Stimulated activated CD8-positive, alpha-beta memory T cell treated with anti-CD3 and anti-CD28 coated beads, Interleukin-7, amount 100 ng/mL, for 24 hours (primary cell): ENCODE measurements around the gene APOLD1.
"Not testable (repeated sequence)": the region's sequence is repeated elsewhere in the genome, so short reads cannot be mapped to it uniquely, and the experiment has no call there.

ENCODE experiments used
- DNase-seq: peaks from one replicate; pipeline ENCODE4 v3.0.0-alpha.2; 2020; ENCODE audit warnings: low read depth

APOLD1 gene

DNA sequence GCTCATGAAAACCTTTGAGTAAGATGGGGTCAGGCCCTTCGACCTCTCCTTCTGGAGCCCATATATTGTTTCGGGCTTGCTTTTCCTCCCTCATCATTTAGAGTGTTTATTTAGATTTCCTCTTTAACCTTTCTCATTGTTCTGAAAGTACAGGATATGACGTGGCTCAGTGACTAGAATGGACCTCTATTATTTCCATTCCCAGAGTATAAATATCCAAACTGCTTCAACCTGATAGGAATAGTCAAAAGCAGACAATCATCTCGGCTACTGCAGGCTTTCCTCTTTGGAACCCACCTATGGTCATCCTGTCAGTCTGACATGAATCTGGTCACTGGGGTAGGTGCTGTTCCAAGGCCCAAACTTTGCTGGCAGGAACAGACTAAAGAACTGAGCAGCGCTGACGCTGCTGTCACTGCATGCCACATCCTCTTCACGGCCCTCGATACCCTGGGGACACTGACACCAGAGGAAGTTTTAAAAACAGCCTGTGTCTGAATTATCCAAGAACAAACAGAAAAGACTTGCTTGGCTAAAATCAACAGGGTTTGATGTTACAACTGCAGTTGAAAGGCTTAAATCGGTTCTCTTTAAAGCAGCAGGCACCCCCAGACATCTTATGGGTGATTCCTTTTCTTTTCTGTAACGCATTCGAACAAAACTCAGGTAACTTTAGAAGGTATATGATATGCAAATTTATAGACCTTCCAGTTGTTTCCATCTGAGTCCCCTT, 22.7 kb downstream of the APOLD1 start:
- DNase-seq = no peak

DNA sequence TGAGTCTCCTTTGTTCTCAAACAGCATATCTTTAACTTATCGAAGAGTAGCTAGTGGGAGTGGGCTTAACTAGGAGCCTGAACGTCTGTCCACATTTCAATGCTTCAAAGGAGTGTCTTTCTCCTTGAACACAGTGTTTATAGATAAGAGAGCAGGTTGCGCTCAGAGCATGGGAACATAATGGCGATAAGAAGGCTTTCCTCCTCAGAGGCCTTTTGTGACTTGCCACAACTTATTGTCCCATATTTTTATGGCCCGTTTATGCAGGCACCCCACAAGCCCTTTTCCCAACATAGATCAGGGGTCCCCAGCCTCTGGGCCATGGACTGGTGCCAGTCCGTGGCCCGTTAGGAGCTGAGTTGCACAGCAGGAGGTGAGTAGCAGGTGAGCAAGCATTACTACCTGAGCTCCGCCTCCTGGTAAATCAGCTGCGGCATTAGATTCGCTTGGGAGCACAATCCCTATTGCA, 25.1 kb downstream of the APOLD1 start:
- no peak for DNase-seq

DNA sequence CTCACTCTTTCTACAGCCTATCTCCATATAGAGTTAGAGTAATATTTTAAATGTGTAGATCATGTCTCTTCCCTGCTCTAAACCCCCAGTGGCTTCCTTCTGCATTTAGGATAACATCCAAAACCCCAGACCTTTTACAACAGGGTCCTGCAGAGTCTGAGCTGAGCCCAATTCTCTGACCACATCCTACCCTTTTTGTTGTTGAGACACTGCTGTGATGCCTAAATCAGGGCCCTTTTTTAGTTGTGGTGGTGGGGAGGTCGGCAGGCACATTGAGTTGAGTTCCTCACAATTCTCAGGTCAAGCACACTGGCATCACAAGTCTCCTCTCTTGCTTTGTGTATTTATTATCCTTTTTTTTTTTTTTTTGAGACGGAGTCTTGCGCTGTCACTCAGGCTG, 25.9 kb downstream of the APOLD1 start:
- no peak for DNase-seq

DNA sequence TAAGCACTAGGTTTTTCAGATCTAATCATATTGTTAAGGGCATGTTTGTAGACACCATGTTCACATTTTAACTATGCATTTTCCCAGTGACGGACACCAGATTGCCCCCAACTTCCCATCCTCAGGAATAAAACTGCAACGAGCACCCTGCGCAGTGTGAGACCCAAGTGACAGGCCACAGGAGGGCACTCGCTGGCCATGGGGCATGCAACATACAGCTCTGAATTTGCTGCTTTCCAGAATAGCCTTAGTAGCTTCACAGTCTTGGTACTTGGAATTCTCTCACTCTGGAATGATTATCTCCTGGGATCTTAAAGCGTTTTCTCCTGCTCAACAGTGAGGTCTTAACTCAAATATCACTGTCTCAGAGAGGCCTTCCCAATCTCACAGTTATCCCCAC, 26.7 kb downstream of the APOLD1 start:
- DNase-seq = no peak

DNA sequence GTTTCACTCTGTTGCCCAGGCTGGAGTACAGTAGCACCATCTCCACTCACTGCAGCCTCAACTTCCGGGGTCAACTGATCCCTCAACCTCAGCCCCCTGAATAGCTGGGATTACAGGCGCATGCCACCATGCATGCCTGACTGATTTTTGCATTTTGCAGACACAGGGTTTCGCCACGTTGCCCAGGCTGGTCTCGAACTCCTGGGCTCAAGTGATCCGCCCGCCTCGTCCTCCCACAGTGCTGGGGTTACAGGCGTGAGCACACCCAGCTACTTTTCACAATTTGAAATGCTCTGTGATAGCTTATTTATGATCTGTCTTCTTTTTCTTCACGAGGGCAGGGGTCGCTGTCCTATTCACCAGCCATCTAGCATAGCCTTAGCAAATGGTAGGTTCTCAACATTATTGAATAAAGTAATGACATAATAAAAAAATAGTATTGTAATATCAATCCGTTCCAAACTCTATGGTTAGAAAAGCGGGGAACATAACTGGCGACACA, 27.2 kb downstream of the APOLD1 start:
- no peak for DNase-seq

DNA sequence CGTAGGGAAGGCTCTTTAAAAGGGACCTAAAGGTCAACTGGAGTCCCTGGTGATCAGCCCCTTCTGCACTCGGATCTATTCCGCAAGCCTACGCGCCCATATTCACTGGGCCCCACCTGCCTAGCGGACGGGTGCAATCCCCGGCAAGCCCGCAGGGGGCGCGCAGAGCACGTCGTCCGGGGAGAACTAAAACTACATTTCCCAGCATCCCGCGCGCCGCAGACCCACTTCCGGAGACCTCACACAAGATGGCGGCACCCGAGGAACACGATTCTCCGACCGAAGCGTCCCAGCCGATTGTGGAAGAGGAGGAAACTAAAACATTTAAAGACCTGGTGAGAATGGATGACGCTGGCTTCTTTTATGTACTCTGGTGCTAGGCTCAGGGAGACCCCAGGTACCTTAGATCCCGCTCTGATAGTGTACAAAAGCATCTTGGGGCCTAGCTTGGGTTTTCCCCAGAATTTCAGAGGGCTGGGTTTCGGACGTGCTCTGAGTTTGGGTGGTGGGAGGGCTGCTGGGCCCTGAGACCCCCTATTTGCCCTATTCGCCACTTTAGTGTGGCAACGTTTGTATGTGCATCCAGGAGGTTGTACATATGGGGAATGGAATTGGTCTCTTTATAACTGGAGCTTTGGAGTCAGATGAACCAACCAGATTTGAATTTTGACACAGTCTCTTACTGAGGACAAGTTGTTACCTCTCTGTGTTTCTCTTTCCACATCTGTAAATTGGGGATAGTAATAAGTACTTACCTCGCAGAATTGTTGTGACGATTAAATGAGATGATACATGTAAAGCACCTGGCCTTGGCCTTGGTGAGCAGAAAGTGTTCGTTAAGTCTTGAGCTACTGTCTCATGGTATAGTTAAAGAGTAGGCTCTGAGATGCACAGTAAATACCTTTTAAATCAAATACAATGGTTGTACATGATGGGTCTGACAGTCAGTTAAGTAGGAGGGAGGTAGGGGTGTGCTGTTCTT, 28.0 kb downstream of the APOLD1 start, which contains the start of gene DDX47:
DDX47 (plus strand) TSS at position 227 of the 982 bp plus-strand sequence; CDS start at position 249, 22 bp downstream.
- peak; percentile 98 for DNase-seq

DNA sequence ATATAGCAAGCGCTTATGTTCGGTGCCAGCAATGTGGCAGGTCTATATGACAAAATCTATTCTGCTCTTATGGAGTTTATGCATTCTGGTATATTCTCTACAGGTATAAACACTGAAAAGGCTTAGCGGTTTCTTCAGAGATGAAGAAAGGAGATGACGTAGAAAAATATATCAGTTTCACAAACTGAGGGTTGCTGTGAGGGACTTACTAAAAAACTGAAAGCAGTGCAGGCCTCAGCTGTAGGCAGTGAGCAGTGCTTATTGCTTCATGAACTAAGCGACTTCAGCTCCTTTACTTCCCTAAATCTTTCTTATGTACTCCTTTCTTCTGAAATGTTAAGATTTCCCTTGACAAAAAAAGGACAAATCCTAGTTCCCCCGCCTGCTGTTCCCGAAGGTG, 32.2 kb downstream of the APOLD1 start:
- no peak for DNase-seq

DNA sequence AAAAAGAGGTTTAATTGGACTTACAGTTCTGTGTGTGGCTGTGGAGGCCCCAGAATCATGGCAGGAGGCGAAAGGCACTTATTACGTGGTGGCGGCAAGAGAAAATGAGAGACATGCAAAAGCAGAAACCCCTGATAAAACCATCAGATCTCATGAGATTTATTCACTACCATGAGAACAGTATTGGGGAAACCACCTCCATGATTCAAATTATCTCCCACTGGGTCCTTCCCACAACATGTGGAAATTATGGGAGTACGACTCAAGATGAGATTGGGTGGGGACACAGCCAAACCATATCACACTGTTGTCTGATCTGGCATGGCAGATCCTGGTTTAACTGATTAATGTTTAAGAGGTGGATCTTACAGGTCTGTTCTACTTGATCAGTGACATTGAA, 33.2 kb downstream of the APOLD1 start:
- no peak for DNase-seq

DNA sequence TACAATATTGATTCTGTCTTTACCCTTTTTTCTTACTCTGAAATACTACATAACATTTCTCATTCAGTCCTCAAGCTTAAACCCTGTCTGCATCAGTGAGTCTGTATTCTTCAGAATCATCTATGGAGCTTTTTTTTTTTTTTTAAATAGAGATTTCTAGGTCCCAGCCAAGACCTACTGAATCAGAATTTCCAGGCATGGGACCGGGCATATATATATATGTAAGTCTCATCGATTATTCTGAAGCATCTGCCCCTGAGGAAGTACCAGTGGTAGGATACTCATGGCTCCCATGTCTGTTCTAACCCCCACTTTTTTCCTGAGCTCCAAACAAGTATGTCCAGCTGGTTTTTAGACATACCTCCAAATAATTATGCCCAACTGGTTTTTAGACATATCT, 33.8 kb downstream of the APOLD1 start:
- DNase-seq = no peak

DNA sequence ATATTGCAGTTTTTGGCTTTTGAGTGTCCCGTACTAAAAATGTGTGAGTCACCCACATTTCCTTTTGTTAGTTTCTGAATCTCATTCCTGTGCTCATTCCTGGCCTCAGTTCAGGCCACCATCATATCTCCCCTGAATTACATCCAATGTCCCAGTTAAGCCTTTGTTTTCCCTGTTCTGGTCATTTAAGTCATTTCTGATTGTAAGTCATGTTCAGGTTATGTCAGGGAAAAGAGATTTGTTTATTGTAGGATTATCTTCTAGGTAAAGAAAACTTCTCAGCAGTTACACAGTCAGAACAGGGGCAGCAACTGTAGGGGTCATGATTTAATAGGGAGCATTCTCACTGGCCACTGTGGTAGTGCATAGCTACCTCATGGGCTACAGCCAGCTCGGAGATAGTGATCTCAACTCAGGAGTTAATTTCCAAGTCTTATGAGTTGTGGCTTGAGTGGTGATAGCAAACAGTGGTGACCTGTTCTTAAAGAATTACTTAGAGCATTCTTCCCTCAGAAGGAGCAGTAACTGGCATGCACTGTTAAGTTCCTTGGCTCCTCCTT, 34.4 kb downstream of the APOLD1 start:
- DNase-seq = no peak

DNA sequence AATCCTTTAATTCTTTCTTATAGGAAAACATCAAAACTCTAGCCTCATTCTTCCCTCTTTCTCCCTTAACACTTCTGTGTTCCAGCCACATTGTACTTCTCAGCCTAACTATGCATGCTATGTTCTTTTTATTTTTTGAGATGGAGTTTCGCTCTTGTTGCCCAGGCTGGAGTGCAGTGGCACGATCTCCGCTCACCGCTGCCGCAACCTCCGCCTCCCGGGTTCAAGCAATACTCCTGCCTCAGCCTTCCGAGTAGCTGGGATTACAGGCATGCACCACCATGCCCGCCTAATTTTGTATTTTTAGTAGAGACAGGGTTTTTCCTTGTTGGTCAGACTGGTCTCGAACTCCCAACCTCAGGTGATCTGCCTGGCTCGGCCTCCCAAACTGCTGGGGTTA, 34.9 kb downstream of the APOLD1 start:
- DNase-seq = not testable (repeated sequence)

DNA sequence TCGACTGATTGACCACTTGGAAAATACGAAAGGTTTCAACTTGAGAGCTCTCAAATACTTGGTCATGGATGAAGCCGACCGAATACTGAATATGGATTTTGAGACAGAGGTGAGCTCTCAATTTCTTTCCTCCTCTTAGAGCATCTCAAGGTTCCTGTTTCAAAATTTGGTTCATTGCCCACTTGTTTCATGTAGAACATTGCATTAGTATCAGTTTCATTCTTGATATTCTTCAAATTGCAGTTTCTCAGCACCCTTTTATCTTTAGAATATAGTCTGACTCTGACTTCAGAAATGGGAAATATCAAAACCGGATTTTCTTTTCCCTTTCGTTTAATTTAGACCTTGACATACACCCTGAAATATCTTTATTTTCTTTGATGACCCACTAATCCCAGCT, 36.5 kb downstream of the APOLD1 start:
- no peak for DNase-seq

DNA sequence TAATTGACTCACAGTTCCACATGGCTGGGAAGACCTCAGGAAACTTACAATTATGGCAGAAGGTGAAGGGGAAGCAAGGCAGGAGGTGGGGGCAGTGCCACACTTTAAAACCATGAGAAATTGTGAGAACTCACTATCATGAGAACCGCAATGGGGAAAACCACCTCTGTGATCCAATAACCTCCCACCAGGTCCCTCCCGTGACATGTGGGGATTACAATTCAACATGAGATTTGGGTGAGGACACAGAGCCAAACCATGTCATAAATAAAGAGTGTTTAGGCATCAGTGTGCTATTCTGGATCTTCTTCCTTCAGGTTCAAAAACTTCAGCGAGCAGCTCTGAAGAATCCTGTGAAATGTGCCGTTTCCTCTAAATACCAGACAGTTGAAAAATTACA, 37.4 kb downstream of the APOLD1 start:
- no peak for DNase-seq

DNA sequence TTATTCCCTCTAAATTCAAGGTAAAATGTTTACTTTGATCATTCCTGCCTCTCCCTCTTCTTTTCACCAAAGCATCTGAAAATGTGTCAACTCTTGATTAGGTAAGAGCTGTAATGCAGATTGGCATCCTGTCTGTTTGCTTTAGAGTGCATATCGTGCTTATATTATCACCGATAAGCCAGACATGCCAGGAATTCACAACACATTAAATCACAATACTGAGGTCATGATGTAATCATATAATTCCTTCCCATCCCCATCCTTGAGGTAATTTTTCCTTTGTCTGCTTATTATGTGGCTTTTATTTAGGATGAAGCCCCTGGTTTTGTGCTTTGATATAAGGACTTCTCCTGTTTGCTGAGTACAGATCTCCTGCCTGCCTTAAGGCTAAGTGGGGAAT, 37.8 kb downstream of the APOLD1 start:
- DNase-seq = no peak

DNA sequence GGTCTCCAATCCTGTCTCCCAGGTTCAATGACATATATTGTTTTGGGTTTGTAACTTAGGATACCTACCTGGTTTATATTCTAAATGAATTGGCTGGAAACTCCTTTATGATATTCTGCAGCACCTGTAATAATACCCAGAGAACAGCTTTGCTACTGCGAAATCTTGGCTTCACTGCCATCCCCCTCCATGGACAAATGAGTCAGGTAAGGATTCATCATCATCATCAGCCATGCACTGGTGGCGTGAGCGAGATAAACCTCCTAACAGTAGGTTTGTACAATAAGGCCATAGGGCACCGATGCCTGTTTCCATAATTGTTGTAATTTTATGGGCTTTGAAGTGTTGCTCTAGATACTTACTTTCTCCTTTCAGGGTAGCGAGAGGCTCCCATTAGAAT, 38.4 kb downstream of the APOLD1 start:
- DNase-seq = no peak

DNA sequence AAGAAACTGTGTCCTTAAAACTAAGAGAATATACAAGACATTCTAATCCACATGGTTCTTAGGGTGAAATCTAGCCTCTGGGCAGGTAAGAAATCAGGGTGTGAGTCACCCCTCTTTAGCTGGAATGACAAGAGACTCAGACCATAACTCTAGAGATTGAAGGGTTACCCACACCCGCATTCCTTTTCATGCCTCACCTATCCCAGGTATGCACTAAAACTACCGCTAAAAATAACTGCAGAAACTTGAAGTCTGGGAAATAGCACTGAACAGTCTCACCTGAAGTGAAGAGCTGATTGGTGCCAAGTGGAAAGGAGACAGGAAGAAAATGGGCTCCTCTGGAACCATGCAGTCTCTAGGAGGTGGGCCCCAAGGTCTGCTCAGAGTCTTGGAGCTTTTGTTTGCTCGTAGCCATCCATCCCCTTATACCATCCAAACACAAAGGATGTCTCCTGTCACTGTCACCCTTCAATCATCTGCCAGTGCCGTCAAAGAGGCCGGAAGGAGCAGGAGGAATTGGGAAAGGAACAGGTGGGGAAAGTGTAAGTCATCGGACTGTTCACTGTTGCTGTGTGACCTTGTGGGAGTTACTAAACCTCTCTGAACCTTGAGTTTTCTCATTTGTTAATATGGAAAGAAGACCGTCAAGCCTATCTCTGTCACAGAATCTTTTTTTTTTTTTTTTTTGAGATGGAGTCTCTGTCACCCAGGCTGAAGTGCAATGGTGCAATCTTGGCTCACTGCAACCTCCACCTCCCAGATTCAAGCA, 50.1 kb downstream of the APOLD1 start:
- DNase-seq = no peak

DNA sequence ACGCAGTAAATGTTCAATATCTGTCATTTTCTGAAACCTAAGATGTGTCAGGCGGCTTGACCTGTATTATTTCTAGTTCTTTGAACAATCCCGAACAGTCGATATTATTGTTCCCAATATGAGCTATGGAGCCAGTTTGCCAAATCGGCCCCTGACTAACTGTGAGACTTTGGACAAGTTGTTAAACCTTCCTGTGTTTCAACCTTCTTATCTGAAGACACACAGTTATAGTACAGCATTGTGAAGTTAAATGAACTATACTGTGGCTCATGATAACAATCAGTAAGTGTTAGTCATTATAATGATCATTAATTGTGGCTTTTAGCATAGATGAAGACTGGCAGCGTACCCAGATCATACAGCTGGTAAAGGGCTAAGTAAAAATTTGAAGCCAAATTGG, 51.1 kb downstream of the APOLD1 start:
- DNase-seq = no peak

DNA sequence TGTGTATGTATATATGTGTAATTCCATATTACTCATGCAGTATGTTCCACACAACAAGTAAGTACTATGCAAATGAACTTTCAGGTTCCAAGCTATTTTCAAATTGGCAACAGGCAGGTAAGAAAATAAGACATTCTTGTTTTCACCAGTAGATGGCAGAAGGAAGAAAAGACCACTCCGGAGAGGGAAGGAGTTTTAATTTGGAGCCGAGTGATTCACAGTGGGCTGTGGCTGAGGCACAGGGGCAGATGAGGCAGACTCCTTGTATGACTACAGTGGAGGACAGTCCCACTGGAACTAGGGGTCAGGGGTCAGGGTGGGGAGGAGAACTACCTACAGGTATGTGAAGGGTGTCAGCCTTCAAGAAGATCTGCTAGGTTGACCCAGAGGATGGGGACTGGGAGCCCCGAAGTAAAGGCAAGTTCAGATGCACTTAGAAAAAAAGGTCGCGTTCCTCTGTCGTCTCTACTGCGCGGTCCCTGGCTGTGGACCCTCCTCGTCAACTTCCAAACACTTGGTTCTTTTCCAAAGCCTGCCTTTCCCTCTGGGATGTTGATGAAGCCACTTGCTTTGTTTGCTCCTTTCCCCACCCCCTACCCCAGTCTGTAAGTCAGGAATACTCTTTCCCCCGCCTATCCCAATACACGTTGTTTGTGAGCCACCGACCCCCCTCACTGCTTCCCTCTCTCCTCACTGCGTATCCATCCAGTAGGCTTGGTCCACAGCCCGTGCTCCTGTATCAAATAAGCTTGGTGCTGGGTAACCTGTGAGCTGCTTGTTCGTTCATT, 51.8 kb downstream of the APOLD1 start:
- peak; percentile 11 for DNase-seq

DNA sequence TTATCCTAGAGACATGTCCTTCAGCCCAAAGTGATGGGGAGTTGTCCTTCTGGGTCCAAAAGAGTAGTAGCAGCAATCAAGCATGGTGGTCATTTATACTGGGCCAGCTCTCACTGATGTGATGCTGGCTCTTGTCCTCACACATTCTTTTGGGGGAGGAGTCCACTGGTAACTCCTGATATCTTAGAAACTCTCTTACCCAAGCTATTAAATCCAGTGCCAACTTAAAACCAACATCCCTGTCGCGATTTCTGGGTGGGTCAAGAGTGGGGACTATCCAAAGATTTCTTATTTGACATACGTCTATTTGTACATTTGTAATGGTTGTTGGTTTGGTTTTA, 52.3 kb downstream of the APOLD1 start:
- no peak for DNase-seq

DNA sequence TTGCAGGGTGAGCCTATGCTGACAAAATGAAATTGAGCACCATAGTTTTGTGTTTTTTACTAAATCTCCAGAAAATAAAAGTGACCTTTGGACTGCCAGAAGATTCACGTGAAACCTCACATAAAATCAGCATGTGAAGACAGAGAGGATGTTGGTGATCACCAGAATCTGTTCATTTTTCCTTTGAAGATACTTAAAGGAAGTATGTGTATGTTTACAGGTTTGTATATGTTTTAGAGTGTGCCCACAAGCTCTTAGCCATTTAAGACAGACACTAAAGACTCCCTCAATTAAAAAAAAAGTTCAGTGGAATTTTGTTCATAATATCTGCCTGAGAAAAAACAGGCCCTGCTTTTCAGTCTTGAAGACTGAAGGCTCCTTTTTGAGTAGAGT, 53.5 kb downstream of the APOLD1 start:
- DNase-seq = no peak

DNA sequence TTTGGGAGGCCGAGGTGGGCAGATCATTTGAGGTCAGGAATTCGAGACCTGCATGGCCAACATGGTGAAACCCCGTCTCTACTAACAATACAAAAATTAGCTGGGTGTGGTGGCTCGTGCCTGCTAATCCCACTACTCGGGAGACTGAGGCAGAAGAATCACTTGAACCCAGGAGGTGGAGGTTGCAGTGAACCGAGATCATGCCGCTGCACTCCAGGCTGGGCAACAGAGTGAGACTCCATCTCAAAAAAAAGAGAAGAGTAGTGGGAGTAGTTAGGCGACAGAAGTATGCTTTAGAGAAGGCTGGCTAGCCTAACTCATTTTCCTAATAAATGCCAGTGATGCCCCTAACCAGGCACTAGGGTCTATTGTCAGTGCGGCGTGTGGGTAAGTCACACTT, 54.0 kb downstream of the APOLD1 start:
- not testable (repeated sequence) for DNase-seq
